ENCODE data around the gene FBXL22.
A peak's percentile ranks its signal among the peaks of the same experiment; 100 is the strongest.

FBXL22 gene

DNA sequence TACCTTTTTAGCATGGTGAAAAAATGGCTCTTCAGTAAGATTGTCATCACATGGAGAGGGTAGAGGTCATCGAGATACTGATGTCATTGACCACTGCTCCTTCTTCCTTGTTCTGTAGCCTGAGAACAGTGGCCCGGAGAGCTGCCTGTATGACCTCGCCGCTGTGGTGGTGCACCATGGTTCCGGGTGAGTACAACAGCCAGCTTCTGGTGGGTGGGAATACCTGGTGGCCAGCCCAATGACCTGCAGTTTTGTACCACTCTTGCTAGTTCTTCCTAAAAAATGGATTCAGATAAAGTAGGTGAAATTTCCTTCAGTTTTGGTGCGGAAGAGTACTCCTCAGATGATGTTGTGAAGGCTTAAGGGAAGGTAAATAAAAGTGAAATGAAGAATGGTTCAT, 8.4 kb upstream of the FBXL22 start:
- no peak overlapping the region for H3K4me3 ChIP-seq (ENCODE audit: low read length)
- no peak for DNase-seq (ENCODE audit: low read depth, low spot score)

DNA sequence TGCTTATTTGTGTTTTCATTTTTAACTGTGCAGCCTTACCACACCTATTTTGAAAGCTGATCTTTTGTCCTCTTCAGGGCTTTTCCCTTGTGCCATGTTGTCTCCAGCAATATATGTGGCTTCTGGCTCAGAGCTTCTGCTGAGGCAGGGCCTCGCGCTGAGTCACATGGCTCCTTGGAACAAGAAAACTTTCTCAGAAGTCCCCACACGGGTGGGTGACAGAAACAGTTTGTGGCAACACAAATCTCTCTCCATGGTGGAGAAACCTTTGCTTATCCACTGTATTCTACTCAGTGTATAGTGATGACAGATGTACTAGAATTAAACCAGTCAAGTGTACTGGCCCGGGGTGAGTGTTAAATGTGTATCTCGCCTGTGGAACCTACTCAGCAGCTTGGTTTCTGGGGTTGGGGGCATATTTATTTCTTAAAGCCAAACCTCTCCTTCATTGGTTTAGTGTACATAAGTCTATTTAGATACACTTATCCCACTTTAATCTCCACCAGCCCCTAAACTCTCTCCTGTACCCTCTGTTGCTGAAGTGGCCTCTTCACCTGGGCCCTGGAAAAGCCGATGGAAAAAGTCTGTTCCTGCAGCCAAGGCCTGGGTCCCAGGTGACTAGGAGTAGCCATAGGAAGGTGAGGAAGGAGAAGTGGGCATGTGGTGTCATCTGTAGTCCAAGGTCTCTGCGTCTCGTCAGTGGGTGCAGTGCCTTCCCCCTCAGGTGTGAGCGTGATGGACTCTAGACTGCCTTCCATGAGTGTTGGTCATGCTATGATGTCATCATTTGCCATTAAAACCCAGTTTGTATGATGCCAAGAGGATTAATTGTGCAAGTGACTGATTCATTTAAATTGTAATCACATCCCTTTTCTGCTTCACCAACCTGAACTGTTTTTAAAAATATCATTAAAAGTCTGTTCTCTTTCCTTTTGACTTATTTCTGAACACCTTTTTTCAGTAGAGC, 3.2 kb upstream of the FBXL22 start:
- no peak for DNase-seq (ENCODE audit: low read depth, low spot score)
- no peak overlapping the region for H3K4me3 ChIP-seq (ENCODE audit: low read length)

DNA sequence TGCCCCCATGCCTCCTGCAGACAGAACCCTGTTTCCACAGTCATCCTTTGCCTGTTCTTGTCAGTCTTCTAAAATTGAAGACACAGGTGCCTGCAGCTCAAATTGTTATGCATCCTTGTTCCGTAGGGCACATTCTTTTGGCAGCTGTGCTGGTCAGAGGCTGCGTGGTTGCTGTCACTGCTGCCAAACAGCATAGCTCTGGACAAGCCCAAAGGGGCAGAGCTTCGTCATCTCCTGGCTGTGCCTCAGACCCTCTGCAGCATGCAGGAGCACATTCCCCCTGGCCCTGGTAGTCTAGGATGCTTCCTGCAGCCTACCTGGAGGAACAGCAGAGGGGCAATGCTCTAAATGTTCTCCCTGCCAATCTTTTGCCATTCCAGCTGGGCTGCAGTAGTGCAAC, 2.1 kb upstream of the FBXL22 start:
- no peak overlapping the region for H3K4me3 ChIP-seq (ENCODE audit: low read length)
- DNase-seq (ENCODE audit: low read depth, low spot score) = no peak

DNA sequence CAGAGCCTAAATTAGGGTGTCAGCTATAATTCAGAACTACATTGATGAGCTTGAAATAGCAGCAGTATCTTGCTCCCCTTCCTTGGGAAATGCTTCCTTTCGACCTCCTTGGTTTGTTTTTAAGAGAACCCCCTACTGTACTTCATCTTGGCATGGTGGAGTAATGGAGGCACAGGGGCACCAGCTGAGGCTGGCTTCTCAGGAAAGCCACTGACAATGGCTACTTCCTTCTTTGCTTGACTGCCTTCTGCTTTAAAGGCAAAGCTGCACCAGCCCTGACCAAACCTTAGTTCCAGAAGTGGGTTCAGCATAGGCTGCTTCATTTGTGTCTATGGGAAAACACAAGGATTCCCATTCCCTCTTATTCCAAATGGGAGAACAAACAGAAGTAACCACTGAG, 1.5 kb upstream of the FBXL22 start:
- no peak for DNase-seq (ENCODE audit: low read depth, low spot score)
- no peak overlapping the region for H3K4me3 ChIP-seq (ENCODE audit: low read length)

DNA sequence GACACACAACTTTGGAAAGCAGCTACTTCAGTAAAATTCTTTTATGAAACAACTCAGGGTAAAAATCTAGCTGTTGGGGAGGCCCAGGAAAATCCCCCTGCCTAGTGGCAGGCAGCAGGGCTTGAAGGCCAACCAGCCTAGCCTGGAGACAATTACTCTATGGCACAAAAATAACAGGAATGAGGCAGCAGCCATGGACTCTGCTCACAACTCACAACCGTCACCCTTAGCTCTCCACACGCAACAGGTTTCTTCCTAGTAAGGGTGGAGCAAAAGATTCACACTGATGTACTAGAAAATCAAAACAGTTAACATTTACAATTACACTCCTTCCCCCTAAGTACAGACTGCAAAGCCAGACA, 530 bp upstream of the FBXL22 start:
- no peak for DNase-seq (ENCODE audit: low read depth, low spot score)
- no peak overlapping the region for H3K4me3 ChIP-seq (ENCODE audit: low read length)

DNA sequence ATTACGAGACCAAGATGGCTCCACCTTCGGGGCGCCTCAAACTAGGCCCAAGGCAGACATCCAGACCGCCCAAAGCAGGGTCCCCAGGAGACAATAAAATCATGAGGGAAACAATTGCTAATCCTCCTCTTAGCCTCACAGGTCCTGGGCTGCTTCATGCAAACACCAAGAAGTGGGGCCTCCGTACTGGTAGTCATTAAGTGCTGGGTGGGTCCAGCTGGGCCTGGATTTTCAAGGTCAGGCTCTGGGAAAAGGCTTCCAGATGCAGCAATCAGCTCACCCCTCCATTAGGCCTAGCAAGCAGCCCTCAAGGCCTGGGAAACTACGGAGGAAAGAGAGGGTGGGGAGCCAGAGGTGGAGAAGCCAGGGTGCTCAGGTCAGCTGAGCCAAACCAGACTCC, 634 bp downstream of the FBXL22 start:
- DNase-seq (ENCODE audit: low read depth, low spot score) = no peak
- no peak overlapping the region for H3K4me3 ChIP-seq (ENCODE audit: low read length)

DNA sequence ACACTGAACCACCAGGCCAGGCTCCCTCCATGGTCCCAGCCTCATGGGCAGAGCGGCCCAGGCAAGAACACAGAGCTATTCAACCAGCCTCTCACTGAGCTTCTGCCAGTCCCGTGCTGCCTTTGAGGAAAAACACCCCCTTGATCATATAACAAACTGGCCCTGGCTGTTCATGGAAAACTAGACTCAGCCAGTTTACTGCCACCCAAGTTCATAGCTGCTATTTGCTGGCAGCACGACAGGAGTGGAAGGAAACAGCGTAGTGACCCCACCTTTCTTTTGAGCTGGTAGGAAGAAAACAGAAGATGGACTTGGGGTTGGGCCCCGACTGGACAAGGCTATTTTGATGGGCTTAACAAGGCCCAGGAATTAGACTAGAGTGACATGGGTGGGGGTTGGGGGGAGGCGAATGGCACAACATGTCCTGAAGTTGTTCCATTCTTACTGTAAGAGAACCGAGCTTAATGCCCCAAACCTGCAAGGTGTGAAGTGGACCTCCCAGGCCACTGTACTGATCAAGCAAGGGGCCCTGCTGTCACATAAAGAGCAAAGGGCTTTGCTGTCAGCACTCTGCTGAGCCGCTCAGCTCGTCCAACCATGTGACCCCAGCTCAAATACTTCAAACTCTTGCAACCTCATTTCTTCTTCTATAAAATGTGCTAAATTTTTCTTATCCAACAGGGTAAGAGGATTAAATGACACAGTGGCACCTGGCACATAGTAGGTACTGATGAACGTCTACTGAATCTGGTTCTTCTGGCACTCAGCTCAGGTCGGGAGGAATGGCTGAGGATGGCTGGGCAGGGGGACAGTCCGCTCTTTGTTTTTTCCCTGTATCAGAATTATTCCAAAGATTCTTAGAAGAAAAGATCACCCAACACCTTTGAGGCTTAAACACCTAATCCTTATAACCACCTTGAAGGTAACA, 1.6 kb downstream of the FBXL22 start:
- H3K4me3 ChIP-seq (ENCODE audit: low read length) = no peak overlapping the region
- no peak for DNase-seq (ENCODE audit: low read depth, low spot score)

DNA sequence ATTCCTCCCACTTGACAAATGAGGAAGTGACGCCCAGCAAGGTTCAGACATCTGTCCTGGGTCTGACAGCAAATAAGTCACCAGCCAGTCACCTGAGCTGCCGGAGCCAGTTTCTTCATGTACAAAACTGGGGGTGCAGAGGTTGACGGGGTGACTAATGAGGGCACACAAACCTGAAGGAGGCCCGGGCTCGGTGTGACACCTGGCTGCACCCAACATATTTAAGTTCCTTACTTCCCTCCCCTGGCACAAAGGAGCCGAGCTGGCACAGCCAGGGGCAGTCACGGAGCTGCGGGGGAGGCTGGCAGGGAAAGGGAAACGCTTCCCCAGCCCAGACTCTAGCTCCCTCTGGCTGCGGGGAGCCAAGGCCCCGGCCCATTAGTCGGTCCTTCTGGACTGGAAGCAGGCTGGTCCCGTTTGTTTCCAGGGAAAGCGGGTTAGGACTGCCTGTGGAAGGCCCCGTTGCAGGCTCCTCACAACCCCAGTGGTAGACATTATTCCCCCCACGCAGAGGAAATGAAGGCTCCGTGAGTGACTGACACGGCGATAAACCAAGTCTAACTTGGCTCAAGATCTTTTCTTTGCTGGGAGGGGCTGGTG, 2.3 kb downstream of the FBXL22 start:
- no peak for DNase-seq (ENCODE audit: low read depth, low spot score)
- H3K4me3 ChIP-seq (ENCODE audit: low read length) = peak overlapping the region; percentile 85

DNA sequence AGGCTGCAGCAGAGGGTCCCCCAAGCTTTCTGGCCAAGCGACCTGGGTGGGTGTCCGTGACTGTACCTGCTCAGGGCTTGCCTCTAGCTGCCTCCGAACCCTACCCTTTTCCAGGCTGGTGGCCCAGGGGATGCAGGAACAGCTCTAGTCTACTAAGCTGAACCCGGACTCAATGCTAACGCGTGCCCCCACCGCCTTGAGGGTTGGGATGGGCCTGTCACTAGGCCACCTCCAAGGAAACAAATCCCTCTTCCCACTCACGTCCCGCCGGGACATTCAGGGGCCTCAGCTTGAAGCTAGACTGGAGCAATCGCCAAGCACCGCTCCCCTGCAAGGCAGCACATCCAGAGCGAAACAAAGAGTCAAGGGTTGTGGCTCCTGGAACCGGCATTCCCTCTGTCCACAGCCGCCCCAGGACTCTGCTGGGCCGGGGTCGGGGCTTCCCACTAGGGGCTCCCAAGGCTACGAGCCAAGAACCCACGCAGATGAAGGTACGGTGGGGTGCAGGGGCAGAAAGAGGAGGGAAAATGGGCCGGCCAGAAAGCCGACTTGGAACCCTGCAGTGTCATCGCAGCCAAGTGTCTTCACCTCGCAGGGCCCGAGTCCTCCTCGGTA, 2.9 kb downstream of the FBXL22 start:
- H3K4me3 ChIP-seq (ENCODE audit: low read length) = peak overlapping the region; percentile 85
- DNase-seq (ENCODE audit: low read depth, low spot score) = no peak

DNA sequence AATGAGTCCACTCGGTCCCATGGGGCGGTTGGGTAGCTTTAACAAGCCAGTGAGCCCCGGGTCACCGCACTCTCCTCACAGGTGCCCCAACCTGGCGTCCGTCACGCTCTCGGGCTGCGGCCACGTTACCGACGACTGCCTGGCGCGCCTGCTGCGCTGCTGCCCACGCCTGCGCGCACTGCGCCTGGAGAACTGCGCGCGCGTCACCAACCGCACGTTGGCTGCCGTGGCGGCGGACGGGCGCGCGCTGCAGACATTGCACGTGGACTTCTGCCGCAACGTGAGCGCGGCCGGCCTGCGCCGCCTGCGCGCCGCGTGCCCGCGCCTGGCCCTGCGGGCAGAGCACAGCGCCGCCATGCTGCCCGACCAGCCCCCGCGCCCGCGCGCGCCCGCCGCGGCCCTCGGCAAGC, 3.4 kb downstream of the FBXL22 start:
- peak overlapping the region; percentile 85 for H3K4me3 ChIP-seq (ENCODE audit: low read length)
- DNase-seq (ENCODE audit: low read depth, low spot score) = peak; percentile 86

DNA sequence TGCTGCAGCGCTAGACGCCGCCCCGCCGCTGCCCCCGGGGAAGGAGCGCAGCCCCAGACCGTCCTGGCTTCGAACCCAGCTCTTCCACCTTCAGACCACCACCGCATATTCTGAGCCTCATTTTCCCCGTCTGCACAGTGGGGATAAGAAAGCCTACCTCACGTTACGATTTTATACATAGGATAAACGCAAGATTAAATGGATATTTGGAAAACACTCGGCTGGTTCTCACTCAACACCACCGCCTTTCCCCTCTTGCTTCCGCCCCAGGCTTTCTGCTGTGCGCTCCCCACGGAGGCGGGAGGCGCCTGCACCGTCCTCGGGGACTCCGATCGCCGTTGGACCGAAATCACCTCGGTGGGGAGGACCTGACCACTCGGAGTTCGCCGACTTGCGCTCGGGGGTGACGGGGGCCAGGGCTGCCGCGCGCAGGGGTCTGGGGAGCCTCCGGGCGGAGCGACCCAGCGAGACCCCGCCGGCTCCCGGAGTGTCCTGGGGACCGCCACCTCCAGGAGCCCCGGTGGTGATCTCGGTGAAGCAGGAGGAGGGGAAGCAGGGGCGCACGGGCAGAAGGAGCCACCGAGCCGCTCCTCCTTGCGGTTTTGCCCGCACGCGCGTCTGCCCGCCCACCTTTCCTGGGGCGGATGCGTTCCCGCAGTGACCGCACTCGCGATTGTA, 4.0 kb downstream of the FBXL22 start:
- peak overlapping the region; percentile 69 for H3K4me3 ChIP-seq (ENCODE audit: low read length)
- DNase-seq (ENCODE audit: low read depth, low spot score) = peak; percentile 60

DNA sequence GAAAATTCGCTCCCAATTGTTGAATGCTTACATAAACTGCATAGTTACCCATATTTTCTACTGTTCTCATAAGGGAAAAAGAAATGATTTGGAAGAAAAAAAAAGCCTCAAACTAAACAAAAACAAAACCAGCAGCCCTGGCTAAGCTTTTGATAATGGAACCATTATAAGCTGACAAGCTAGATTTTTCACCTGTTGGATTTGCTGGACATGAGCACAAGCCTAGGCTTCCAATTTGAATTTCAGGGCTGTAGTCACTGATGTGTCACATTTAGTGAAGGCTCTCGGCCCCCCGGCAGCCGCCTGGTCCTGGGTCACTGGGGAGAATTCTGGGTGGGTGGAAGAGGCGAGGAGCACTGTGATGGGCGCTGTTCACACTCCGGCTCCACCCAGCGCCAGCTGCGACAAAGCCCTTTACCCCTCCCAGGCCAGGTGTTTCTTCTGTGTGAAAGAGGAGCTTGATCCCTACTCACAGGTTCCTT, 4.6 kb downstream of the FBXL22 start:
- no peak for DNase-seq (ENCODE audit: low read depth, low spot score)
- H3K4me3 ChIP-seq (ENCODE audit: low read length) = peak overlapping the region; percentile 69

DNA sequence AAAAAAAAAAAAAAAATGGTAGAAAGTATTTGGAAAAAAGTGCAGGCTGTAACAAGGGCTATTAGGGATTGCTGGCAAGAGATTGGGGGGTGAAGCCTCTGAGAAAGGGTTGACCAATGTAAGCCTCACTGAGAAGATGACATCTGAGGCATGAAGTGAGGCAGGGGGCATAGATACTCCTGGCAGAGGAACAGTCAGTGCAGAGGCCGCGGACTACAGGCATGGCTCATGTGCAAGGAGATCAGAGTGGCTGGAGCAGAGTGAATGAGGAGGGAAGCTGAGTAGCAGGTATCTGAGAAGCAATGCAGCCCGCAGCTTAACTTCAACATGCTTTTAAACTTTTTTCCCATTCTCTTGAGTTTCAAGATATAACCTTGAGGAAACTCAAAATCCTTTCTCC, 5.4 kb downstream of the FBXL22 start:
- DNase-seq (ENCODE audit: low read depth, low spot score) = no peak
- no peak overlapping the region for H3K4me3 ChIP-seq (ENCODE audit: low read length)

DNA sequence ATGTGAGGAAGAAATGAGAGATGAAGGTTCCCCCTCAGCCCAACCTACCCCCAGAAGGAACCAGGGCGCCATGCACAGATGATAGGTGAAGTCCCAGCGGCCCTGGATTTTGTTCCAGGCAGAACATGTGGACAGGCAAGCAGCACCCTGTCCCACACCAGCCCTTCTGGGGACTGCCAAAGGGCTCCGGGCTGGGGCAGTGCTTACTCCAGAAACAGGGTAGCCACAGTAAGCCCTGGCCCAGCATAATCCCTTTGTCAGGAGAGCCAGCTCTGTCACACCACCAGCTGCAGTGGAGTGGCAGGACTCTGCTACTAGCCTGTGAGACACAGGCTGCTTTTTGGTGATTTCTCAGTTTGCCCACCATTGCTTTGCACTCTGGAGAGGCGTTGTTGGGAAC, 6.3 kb downstream of the FBXL22 start:
- no peak for DNase-seq (ENCODE audit: low read depth, low spot score)
- H3K4me3 ChIP-seq (ENCODE audit: low read length) = no peak overlapping the region

DNA sequence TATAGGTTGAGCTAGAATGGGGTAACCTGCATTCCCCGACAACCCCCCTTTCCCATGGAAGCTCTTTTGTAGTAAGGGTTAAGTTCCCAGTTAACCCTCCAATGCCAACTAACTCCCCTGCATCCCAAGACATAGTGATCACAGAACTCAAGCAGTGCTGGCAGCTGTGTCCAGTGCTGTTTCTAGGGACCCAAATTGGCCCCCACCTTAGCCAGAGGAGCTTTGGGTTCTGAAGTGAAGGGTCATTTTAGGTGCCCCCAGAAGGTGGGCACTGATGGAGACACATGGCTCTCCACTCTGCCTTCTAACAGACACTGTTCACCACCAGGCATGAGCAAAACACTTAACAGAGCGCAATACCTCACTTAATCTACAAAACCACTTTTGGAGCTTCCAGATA, 7.1 kb downstream of the FBXL22 start:
- DNase-seq (ENCODE audit: low read depth, low spot score) = no peak

DNA sequence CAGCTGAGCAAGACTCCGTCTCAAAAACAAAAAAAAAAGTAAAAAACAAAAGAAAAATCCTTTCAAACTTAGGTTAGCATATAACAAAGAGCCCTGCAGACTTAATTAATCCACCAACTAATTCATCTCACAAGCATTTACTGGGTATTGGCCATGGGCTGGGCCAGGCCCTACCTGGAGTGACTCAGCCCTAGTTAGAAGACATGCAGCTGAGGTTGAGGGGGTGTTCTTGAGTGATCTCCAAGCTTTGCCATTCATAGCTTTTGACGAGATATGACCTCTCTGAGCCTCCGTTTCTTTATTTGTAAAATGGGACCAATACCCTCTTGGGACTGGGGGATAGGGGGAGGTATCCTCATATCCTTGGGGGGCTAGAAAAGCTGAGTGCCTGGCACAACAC, 7.8 kb downstream of the FBXL22 start:
- DNase-seq (ENCODE audit: low read depth, low spot score) = no peak

More for the DNA sequence above, 7.1 kb downstream of the FBXL22 start:
- H3K4me3 ChIP-seq (ENCODE audit: low read length) = no peak overlapping the region

DNA sequence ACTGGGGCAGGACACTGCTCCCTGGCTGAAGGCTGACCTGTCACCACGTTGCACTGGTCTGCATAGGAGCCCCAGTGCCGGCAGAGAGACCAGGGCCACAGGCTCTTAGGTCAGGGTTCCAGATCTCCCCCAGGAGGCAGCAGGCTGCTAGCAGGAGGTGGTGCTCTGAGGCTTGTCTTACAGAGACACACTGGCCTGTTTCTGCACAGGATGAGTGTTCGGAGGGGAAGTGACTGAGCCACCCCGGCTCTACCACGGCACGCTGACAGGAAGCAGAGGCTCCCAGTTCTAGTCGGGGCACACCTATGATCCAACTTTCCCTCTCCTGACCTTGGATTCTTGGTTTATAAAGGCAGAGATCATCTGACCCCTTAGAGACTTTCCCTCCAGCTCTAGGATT, 8.6 kb downstream of the FBXL22 start:
- no peak overlapping the region for H3K4me3 ChIP-seq (ENCODE audit: low read length)
- DNase-seq (ENCODE audit: low read depth, low spot score) = peak; percentile 78

More for the DNA sequence above, 7.8 kb downstream of the FBXL22 start:
- H3K4me3 ChIP-seq (ENCODE audit: low read length) = no peak overlapping the region

DNA sequence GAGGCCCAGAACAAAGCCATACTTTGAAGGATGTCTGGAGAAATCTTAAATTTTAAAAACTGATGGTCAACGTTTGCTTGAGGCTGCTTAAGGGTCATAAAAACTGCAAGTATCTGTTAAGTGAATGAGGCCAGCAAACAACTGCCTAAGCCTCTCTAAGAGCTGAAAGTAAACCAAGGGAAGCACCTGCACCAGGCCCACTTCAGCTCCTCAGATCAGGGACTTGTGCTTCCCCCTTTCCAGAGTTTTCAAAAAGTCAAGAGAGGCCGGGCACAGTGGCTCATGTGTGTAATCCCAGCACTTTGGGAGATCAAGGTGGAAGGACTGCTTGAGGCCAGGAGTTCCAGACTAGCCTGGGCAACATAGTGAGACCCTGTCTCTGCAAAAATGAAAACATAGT, 9.1 kb downstream of the FBXL22 start:
- no peak for DNase-seq (ENCODE audit: low read depth, low spot score)
- no peak overlapping the region for H3K4me3 ChIP-seq (ENCODE audit: low read length)

DNA sequence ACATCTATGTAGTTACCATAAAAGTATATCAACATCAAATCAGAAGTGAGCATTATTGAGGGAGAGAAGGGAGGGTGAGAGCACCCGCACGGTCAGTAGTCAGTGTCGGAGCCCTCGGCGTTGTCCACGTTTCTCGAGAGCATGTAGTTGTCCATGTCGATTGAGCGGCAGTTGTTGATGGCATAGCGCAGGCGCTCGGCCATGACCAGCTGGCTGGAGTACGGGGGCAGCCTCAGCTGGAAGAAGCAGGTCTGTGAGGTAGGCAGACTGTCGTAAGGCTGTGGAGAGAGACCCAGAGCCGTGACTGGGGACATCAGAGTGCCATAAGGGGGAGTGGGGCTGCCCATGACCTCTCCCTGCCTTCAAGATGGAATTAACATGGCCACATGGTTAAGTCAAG, 11.8 kb downstream of the FBXL22 start:
- H3K4me3 ChIP-seq (ENCODE audit: low read length) = no peak overlapping the region
- DNase-seq (ENCODE audit: low read depth, low spot score) = no peak

Data from Jurkat, Clone E6-1 (cell line).